ENCODE data around the gene TWIST2.

The TWIST2 gene

DNA sequence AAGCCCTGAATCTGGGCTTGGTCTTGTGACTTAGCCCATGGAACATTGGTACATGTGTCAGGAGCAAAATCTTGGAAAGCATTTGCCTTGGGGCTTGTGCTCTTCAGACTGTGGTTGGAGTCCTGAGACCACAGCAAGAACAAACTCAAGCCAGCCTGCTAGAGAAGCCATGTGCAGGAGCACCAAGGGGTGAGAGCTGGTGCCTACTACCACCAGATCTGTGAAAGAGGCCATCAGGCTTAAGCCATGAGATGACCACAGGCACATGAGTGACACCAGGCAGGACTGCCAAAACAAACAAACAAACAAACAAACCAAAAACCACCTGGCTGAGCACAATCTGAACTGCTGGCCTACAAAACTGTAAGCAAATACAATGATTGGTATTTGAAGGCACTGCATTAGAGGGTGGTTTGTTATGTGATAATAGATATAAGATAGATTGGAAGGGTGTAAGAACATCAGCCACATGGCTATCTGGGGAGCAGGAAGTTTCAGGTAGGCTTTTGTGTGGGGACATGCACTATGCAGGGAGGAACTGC is 9.0 kb upstream of the TWIST2 start:
- DNase-seq (ENCODE audit: low read depth) = no peak

- no peak for DNase-seq (ENCODE audit: low read depth)
These were observed 8.5 kb upstream of the TWIST2 start for GRCh38 chr2:238839428-238839827.

GRCh38 chr2:238841542-238842164 is 6.2 kb upstream of the TWIST2 start:
- DNase-seq (ENCODE audit: low read depth) = no peak

DNA sequence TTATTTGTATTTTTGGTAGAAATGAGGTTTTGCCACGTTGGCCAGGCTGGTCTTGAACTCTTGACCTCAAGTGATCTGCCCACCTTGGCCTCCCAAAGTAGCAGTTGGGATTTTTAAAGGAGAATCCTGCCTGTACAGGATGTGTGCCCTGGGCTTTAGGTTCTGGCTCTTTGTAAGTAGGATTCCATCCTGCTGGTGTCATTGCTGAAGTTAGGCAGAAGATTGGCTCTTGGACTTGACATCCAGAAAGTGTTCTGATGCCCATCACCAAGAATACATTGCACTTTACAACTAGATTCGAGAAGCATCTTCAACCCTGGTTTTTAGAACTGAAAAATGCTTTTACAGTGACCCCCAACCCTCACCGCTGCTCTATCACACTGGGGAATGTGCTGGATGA is 4.4 kb upstream of the TWIST2 start:
- DNase-seq (ENCODE audit: low read depth) = no peak

GRCh38 chr2:238845583-238846377 is 2.1 kb upstream of the TWIST2 start:
- DNase-seq (ENCODE audit: low read depth) = no peak

GRCh38 chr2:238846378-238846627 is 1.6 kb upstream of the TWIST2 start:
- no peak for DNase-seq (ENCODE audit: low read depth)

GRCh38 chr2:238846628-238847418 is 1.1 kb upstream of the TWIST2 start:
- no peak for DNase-seq (ENCODE audit: low read depth)

DNA sequence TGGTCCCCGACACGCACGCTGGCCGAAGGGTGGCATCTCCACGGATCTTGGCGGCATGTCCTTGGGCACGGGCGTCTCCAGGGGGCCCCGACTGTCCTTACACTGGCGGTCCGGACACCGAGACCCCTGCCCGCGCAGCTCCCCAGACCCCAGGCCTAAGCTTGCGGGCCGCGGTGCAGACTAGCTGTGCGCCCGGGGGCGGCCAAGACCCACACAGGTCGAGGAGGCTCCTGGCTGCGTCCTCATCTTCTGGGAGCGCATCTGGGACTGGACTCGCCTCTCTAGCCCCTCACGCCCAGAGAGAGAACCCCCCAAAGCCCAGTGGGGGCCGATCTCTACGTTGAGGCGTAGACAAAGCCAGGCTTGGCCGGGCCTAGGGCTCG is 475 bp upstream of the TWIST2 start:
- no peak for DNase-seq (ENCODE audit: low read depth)

- no peak for DNase-seq (ENCODE audit: low read depth)
These were observed 748 bp downstream of the TWIST2 start for GRCh38 chr2:238848691-238848975.

DNA sequence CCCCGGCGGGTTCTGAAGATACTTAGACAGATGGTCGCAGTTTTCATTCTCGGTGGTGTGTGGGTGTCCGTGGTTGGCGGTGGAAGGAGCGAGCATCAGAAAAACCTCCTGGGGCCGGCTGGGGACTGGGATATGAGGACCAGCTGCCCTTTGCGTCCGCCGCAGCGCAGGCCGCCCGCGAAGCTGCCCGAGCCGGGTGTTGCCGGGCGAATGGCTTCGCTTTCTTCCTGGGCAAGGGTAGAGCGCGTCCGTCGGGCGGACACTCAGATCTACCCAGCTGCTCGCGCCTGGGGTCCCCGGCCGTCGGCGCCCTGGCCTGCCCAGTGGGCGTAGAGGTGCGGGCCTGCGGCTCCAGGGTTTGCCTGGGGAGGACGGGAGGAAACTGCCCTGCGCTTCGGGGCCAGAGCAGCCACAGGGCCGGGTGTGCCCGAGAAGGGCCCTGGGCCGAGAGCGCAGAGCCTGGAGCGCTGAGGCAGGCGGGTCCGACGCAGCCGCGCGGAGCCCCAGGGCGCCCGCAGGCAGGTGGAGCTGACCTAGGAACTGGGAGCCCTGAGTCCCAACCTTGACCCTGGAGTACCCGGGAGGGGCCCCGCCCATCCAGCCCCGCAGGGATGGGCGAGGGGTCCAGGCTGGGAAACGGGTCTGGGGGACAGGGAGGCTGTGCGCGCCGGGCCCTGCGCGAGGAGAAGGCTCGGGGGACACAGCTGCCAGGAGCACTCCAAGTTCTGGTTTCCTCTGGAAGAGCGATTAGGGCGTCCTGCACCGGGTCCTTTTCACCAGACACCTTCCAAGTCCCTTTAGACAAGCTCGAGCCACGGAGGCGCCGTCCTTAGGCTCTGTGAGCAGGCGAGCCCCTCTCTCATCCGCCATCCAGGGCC is 1.3 kb downstream of the TWIST2 start:
- DNase-seq (ENCODE audit: low read depth) = no peak

DNA sequence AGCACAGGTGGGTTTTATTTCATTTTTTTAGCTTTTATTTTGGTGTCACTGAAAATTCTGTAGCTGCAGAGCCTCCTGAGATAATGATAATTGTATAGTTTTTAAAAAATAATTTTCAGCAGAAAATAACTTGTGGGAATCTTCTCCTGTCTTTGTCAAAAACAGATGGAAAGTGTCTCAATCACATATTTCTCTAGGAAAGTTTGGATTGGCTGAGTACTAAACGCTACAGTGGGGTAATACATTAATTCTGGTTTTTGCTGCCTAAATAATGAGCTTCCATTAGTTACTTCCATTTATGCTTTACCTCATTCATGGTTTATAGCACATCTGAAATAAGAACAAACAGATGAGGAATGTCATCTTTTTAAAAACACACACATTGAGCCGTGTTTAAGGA is 2.2 kb downstream of the TWIST2 start:
- no peak for DNase-seq (ENCODE audit: low read depth)

GRCh38 chr2:238851026-238851425 is 3.1 kb downstream of the TWIST2 start:
- DNase-seq (ENCODE audit: low read depth) = no peak

DNA sequence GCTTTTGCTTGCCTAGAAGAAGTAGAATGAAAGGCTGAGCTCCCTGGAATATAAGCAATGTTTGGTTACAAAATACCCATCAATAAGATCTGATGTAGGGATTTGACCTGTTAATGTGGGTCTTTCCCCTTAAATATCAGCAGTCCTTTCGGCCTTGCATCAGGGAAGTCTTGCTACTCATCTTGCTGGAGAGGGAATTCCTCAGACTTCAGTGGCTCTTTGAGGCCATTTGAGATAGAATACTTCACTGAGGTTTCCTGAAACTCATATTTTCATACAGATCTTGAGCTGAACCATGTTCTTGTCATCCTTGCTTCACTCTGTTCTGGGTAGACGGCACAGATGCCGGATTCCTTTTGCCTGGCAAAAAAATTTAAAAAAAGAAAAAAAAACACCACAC is 3.9 kb downstream of the TWIST2 start:
- DNase-seq (ENCODE audit: low read depth) = no peak

GRCh38 chr2:238852206-238852869 is 4.5 kb downstream of the TWIST2 start:
- DNase-seq (ENCODE audit: low read depth) = no peak

DNA sequence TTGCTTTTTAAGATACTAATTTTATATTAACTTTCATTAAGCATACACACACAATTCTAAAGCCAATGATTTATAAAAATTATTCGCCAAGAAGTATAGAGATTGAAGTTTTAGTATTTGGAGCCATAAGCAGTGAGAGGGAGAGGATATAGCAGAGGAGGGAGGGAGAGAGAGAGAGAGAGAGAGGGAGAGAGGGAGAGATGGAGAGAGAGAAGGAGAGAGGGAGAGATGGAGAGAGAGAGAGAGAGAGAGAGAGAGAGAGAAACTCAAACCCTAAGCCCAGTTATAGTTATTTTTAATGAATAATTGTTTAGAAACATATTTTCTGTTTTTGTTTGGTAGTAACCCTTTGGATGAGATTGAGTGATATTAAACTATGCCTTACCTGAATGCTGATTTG is 5.3 kb downstream of the TWIST2 start:
- no peak for DNase-seq (ENCODE audit: low read depth)

- no peak for DNase-seq (ENCODE audit: low read depth)
These were observed 5.8 kb downstream of the TWIST2 start for GRCh38 chr2:238853721-238854120.

- DNase-seq (ENCODE audit: low read depth) = no peak
These were observed 6.4 kb downstream of the TWIST2 start for GRCh38 chr2:238854246-238854645.

DNA sequence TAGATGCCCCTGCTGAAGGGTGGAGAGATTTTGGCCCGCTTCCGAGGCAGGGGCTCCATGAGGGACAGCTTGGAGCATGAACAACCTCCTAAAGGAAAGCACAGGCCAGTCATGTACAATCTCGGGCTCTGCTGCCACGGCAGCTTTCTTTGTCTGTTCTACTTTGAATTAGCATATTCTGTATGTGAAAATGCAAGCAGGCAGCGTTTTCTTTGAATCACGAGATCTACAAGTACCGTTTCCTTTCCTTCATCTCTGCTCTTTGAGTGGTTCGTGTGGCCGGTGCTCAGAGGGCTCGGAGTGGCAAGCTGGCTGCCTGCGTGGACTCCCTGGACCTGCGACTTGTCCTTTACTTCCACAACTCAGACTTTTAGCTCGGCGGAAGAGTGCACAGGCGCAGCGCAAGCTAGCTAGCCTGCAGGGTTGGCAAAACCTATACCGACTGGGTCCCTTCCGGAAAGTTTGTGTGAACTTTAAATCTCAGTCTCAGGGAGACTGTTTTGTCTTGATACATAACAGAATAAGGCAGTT is 6.9 kb downstream of the TWIST2 start:
- DNase-seq (ENCODE audit: low read depth) = no peak

DNA sequence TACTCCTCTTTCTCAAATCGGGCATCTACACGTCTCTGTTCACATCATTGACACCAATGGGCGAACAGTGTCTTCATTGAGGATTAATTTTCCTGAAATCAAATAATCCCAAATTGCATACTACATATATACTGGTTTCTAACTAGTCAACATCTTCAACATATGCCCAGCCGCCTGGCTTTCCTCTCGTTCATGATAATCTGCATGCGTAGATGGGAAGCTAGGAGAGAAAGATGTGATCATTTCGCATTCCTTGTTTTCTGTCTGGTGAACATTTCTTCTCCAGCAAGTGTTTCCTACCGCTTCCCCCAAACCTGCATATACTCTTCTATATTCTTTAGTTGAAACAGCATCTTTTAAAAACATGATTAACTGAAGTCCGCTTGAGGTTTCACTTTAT is 7.4 kb downstream of the TWIST2 start:
- DNase-seq (ENCODE audit: low read depth) = no peak

DNA sequence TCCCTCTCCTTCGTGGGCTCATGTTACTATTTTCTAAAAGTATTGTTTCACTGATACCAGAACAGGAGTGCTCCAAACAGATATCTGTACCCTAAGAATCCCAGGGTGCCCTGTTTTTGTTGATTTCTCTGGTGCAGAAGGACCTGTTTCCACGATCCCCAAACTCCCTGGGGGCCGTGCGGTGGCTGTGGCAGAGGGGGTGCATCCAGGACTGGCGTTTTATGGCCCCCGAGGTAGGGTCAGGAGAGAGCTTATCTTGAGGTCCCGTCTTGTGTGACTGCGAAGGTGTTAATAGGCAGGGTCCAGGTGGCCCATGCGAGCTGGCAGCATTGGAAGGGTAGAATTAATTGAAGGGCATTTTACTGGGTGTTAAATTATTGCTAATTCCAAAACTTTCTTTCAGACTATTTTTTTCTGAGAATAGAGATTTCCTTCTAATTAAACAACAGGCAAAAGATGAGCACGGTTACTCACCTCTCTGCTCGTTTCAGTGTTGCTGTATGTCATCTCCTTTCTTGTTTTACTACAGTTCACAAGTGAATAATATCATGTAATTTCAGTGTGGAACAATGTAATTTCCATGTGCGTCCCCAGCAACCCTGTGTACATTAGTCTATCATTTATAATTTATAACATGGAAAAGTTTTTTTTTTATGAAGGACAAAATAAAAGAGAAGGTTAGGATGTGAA is 8.2 kb downstream of the TWIST2 start:
- DNase-seq (ENCODE audit: low read depth) = no peak

Measured in stimulated activated CD8-positive, alpha-beta memory T cell treated with anti-CD3 and anti-CD28 coated beads, Interleukin-12 subunit alpha, Interleukin-12 subunit beta, amount 100 ng/mL, for 1 hour (primary cell).